Measurements from ENCODE around the gene NUTF2. TPM values are rescaled to one million over a fixed set of nuclear protein-coding genes. Genes with fewer than 3 reads are reported as not detected.

Gene NUTF2
- total and polyA plus RNA-seq, 2 of the 8 experiments (the other 6 are each of a cell fraction or from before 2014, with no cell fraction given): 219 to 377 TPM

DNA sequence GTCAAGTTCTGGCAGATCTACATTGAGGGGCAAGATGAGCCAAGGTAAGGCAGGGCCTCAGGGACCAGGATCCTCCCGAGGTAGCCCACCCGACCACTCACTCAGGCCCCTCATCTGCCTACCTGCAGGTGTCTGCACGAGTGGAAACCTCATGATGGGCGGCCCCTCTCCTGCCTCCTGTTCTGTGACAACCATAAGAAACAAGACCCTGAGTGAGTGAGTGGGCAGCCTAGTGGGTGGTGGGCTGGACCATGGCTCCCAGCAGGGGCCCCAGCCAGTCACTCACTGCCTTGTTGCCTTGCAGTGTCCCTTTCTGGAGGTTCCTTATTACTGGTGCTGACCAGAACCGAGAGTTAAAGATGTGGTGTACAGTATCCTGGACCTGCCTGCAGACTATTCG lies 31.5 kb downstream of the NUTF2 start:
- no peak overlapping the region for H4K5ac ChIP-seq (ENCODE audit: insufficient read length, low read depth, low read length)
- H3K27ac ChIP-seq (ENCODE audit: low read depth, low read length): no peak overlapping the region
- TF ChIP-seq POLR2A (IDR thresholded peaks at IDR 0.05; ENCODE audit: control extremely low read depth in 1 of 2, low read depth in 2 of 2, low read length in 2 of 2) (no peak), ZNF274 (IDR thresholded peaks at IDR 0.05; ENCODE audit: borderline replicate concordance, extremely low read depth, low read length) (no peak), CHD2 (IDR thresholded peaks at IDR 0.05; ENCODE audit: low read length) (no peak), CHD1 (IDR thresholded peaks at IDR 0.05; ENCODE audit: low read depth, low read length) (no peak), POLR2AphosphoS5 (IDR thresholded peaks at IDR 0.05; ENCODE audit: low read depth, low read length) (no peak), SP2 (IDR thresholded peaks at IDR 0.05; ENCODE audit: low read length) (no peak), KDM5A (IDR thresholded peaks at IDR 0.05; ENCODE audit: low read length) (no peak)
- H3K4me3 ChIP-seq (ENCODE audit: extremely low read depth in 1 of 4, insufficient read depth in 2 of 4, low read depth in 3 of 4, low read length in 4 of 4): no peak overlapping the region
- H2AFZ ChIP-seq (ENCODE audit: low read length): no peak overlapping the region
- no peak overlapping the region for H2BK20ac ChIP-seq (ENCODE audit: low read length)
- WGBS, 2 experiments (ENCODE audit: extremely low coverage in 1 of 2, insufficient coverage in 1 of 2, insufficient read length in 1 of 2, insufficient replicate concordance in 2 of 2, low coverage in 1 of 2, low lambda C conversion rate in 2 of 2, missing lambda C conversion rate in 1 of 2): 94% methylated on average over 6 of the region's 6 CpGs; no CpG with 5 or more reads in 1 of the 2 experiments
- H2BK15ac ChIP-seq (ENCODE audit: low read length): no peak overlapping the region
- H3K14ac ChIP-seq (ENCODE audit: insufficient read length): no peak overlapping the region
- H2AK5ac ChIP-seq (ENCODE audit: low read depth, low read length): no peak overlapping the region
- peaks cover 10 to 20% of the 10 kb centered on the region in 2 experiments for H4K20me1 ChIP-seq (replicated peaks in 1 of 2; ENCODE audit: control insufficient read depth in 1 of 2, insufficient read depth in 2 of 2, low read length in 2 of 2)
- peaks cover 3 to 29% of the 10 kb centered on the region in 2 experiments; a peak in 3 of 4 replicates for H3K79me2 ChIP-seq (ENCODE audit: control insufficient read depth in 1 of 2, insufficient read depth in 2 of 2, low read length in 2 of 2)
- no peak overlapping the region for H4K8ac ChIP-seq (ENCODE audit: extremely low read depth, insufficient read depth, low read length)
- no peak overlapping the region for H3K56ac ChIP-seq (replicated peaks; ENCODE audit: insufficient read length, low read depth, low read length)
- ChIA-PET CTCF (ENCODE audit: partially characterized antibody) (interaction anchor here (0.8 to 21.8 kb wide), 7 partner anchors 13 to 64 kb away, joined by 3 to 623 read pairs (median 4); partner anchors contain the start of genes CTRL, LCAT and PSMB10), POLR2A (ENCODE audit: partially characterized antibody) (interaction anchor here (0.9 to 1.4 kb wide), 3 partner anchors 11 to 51 kb away, joined by 3 read pairs; no protein-coding TSS in a partner anchor)
- H3K23ac ChIP-seq (ENCODE audit: insufficient read length): no peak overlapping the region
- no peaks in the 10 kb centered on the region for H3K27me3 ChIP-seq (replicated peaks in 1 of 4; ENCODE audit: control insufficient read depth in 3 of 4, extremely low read depth in 1 of 4, insufficient read depth in 3 of 4, low read length in 3 of 4)
- no peak overlapping the region for H3K9ac ChIP-seq (replicated peaks in 1 of 4; ENCODE audit: extremely low read depth in 1 of 4, low read depth in 3 of 4, low read length in 3 of 4)
- no peak overlapping the region for H3K4ac ChIP-seq (replicated peaks; ENCODE audit: insufficient read length, low read depth, low read length)
- DNase-seq (ENCODE audit: low read depth in 1 of 2, low spot score in 2 of 2): no peak
- peaks cover 0 to 7% (median 3%) of the 10 kb centered on the region in 4 experiments; a peak in 3 of 7 replicates for H3K4me1 ChIP-seq (replicated peaks in 1 of 4; ENCODE audit: control insufficient read depth in 3 of 4, insufficient read depth in 4 of 4, low read length in 3 of 4)
- no peak overlapping the region for H4K91ac ChIP-seq (replicated peaks; ENCODE audit: insufficient read length, low read length)
- H3K4me2 ChIP-seq (ENCODE audit: insufficient read depth in 1 of 2, low read depth in 2 of 2, low read length in 2 of 2): no peak overlapping the region
- H3K18ac ChIP-seq (ENCODE audit: extremely low read depth, low read length): no peak overlapping the region
- H2BK5ac ChIP-seq (ENCODE audit: low read depth, low read length): no peak overlapping the region
- no peak for FAIRE-seq
- peaks cover 13% of the 10 kb centered on the region for H3K79me1 ChIP-seq (ENCODE audit: low read depth, low read length)
- H3K36me3 ChIP-seq (ENCODE audit: control insufficient read depth in 2 of 4, insufficient read depth in 4 of 4, low read length in 3 of 4): peaks cover 31 to 57% (median 48%) of the 10 kb centered on the region in 4 experiments
- no peaks in the 10 kb centered on the region; the same call in 1 of the 2 replicates for H3K23me2 ChIP-seq (ENCODE audit: low read depth, low read length)
- H2BK120ac ChIP-seq (replicated peaks; ENCODE audit: low read depth, low read length): no peak overlapping the region
- H2BK12ac ChIP-seq (ENCODE audit: low read depth, low read length): no peak overlapping the region
- no peaks in the 10 kb centered on the region for H3K9me3 ChIP-seq (ENCODE audit: insufficient read depth in 2 of 2, low read depth in 1 of 2, low read length in 1 of 2)
